GM23338 (cell line): ENCODE measurements around the gene PAPPA2. TPM values are rescaled to one million over a fixed set of nuclear protein-coding genes. Genes with fewer than 3 reads are reported as not detected.
A peak's percentile ranks its signal among the peaks of the same experiment; 100 is the strongest.

Experiments used
- ATAC-seq: fragments of 200-7000 bp; cut with Tn5 transposase; 3 replicates; pipeline ENCODE4 v1.9.1; 2020
- DNase-seq: peaks from one replicate; pipeline ENCODE4 v3.0.0-alpha.2; 2015; ENCODE audit warnings: low spot score
- H2AFZ ChIP-seq: fragments of 200-600 bp; sonication (generic); 2 replicates; pipeline ENCODE4 v1.8.0; 2016; ENCODE audit warnings: antibody characterized with exemption, mild to moderate bottlenecking, moderate library complexity
- H3F3A ChIP-seq: fragments of 200-600 bp; sonication (generic); replicated peaks from 2 replicates; pipeline ENCODE4 v1.8.0; 2017; ENCODE audit warnings: antibody characterized with exemption, mixed run types, low read depth
- H3K27ac ChIP-seq: fragments of 200-600 bp; sonication (generic); 2 replicates; pipeline ENCODE4 v1.6.1; 2016; ENCODE audit warnings: low read depth
- H3K27me3 ChIP-seq: fragments of 200-600 bp; sonication (generic); 2 replicates; pipeline ENCODE4 v1.8.0; 2016; ENCODE audit warnings: mild to moderate bottlenecking, mixed run types, moderate library complexity; ENCODE audit not compliant: insufficient read depth
- H3K36me3 ChIP-seq: fragments of 200-600 bp; sonication (generic); 2 replicates; pipeline ENCODE4 v1.8.0; 2016; ENCODE audit warnings: mild to moderate bottlenecking; ENCODE audit not compliant: insufficient read depth
- H3K4me1 ChIP-seq: fragments of 200-600 bp; sonication (generic); 2 replicates; pipeline ENCODE4 v1.8.0; 2016; ENCODE audit warnings: mild to moderate bottlenecking, moderate library complexity; ENCODE audit not compliant: insufficient read depth
- H3K4me2 ChIP-seq: fragments of 200-600 bp; sonication (generic); 2 replicates; pipeline ENCODE4 v1.7.1; 2017; ENCODE audit warnings: mixed run types
- H3K4me3 ChIP-seq: fragments of 200-600 bp; sonication (generic); 2 replicates; pipeline ENCODE4 v1.6.1; 2016; ENCODE audit warnings: mixed run types
- H3K79me2 ChIP-seq: fragments of 200-600 bp; sonication (generic); replicated peaks from 2 replicates; pipeline ENCODE4 v1.8.0; 2017; ENCODE audit warnings: mild to moderate bottlenecking; ENCODE audit not compliant: insufficient read depth
- H3K9me2 ChIP-seq: fragments of 200-600 bp; sonication (generic); 2 replicates; pipeline ENCODE4 v1.8.0; 2017; ENCODE audit not compliant: insufficient read depth
- H4K20me1 ChIP-seq: fragments of 200-600 bp; sonication (generic); replicated peaks from 2 replicates; pipeline ENCODE4 v1.8.0; 2017; ENCODE audit warnings: mild to moderate bottlenecking; ENCODE audit not compliant: insufficient read depth
- H3K27ac Mint-ChIP-seq: 2 replicates; pipeline ENCODE4 v1.8.0; 2020; ENCODE audit warnings: inconsistent platforms, mild to moderate bottlenecking, moderate library complexity, mixed read lengths
- H3K27me3 Mint-ChIP-seq: 3 replicates; pipeline ENCODE4 v1.8.0; 2022; ENCODE audit warnings: low read depth, mild to moderate bottlenecking, moderate library complexity, mixed read lengths, inconsistent platforms; ENCODE audit not compliant: insufficient read depth, poor library complexity
- H3K36me3 Mint-ChIP-seq: 3 replicates; pipeline ENCODE4 v1.8.0; 2021; ENCODE audit warnings: low read depth, mild to moderate bottlenecking, inconsistent platforms, moderate library complexity, mixed read lengths
- H3K4me1 Mint-ChIP-seq: 3 replicates; pipeline ENCODE4 v1.8.0; 2020; ENCODE audit warnings: mild to moderate bottlenecking, inconsistent platforms, mixed read lengths
- H3K4me3 Mint-ChIP-seq: 3 replicates; pipeline ENCODE4 v1.8.0; 2021; ENCODE audit warnings: moderate library complexity, mild to moderate bottlenecking, inconsistent platforms, mixed read lengths
- H3K9me3 Mint-ChIP-seq: 3 replicates; pipeline ENCODE4 v1.8.0; 2020; ENCODE audit warnings: moderate library complexity, mild to moderate bottlenecking, inconsistent platforms, mixed read lengths
- CREB1 ChIP-seq: fragments of 250-450 bp; sonication (Bioruptor Pico); IDR thresholded peaks from 2 replicates; pipeline ENCODE4 v1.5.0; 2020; ENCODE audit warnings: low read depth, mild to moderate bottlenecking, moderate library complexity
- CTCF ChIP-seq, 2 experiments: fragments of 200-600 bp in 1 of 2; sonication (generic) in 1 of 2; conservative IDR thresholded peaks; 2 replicates each; pipeline versions ENCODE4 v1.5.1 to v1.6.1; 2016 to 2017; ENCODE audit warnings: antibody characterized with exemption in 2 of 2, low read depth in 2 of 2, mild to moderate bottlenecking in 2 of 2, moderate library complexity in 1 of 2
- EZH2phosphoT487 ChIP-seq: fragments of 200-600 bp; sonication (generic); IDR thresholded peaks from one replicate; pipeline ENCODE4 v1.8.1; 2018; ENCODE audit warnings: antibody characterized with exemption; ENCODE audit not compliant: unreplicated experiment
- JUNB ChIP-seq: IDR thresholded peaks from one replicate; pipeline ENCODE4 v1.6.1; 2016; ENCODE audit warnings: antibody characterized with exemption; ENCODE audit not compliant: unreplicated experiment
- POLR2AphosphoS5 ChIP-seq: IDR thresholded peaks from 2 replicates; pipeline ENCODE4 v1.6.1; 2016; ENCODE audit warnings: antibody characterized with exemption, low read depth
- ZNF114 ChIP-seq: fragments of 250-450 bp; sonication (Bioruptor Pico); IDR thresholded peaks from 2 replicates; pipeline ENCODE4 v1.5.0; 2020; ENCODE audit warnings: mild to moderate bottlenecking, moderate library complexity
- ZNF331 ChIP-seq: fragments of 250-450 bp; sonication (Bioruptor Pico); IDR thresholded peaks from 2 replicates; pipeline ENCODE4 v1.5.0; 2020; ENCODE audit warnings: low read depth, mild to moderate bottlenecking, moderate library complexity
- ZNF462 ChIP-seq: fragments of 250-450 bp; sonication (Bioruptor Pico); IDR thresholded peaks from 2 replicates; pipeline ENCODE4 v1.5.0; 2020; ENCODE audit warnings: mild to moderate bottlenecking, moderate library complexity
- polyA plus RNA-seq: library from polyadenylated mRNA; unstranded; fragments of >200 nt; fragmentation: Nextera tagmentation; extraction: Ambion mirVana; gene quantifications from 2 replicates; pipeline ENCODE4 v1.2.1, GENCODE V29; 2016
- total RNA-seq: library from RNA; depleted of rRNA; stranded (reverse); fragments of >200 nt; shearing (Covaris generic); gene quantifications from 2 replicates; pipeline ENCODE4 v1.2.3, GENCODE V29; 2014

PAPPA2 gene
- total and polyA plus RNA-seq, 2 experiments from 2014 or later = 1.4 to 1.7 TPM

GRCh38 chr1:176878750-176879536 lies 416.0 kb downstream of the PAPPA2 start:
- H3K27ac Mint-ChIP-seq = no peak overlapping the region
- H3K4me3 Mint-ChIP-seq = no peak overlapping the region
- TF ChIP-seq CTCF (conservative IDR thresholded peaks at IDR 0.05; ENCODE audit: low read depth in 2 of 2) (peak; percentile 60 to 70), EZH2phosphoT487 (no peak), ZNF331 (CRISPR knock-in tag) (no peak)

GRCh38 chr1:176879784-176880620 lies 417.0 kb downstream of the PAPPA2 start:
- Histone ChIP-seq H3K27ac (no peak overlapping the region), H3K4me1 (no peaks in the 10 kb centered on the region), H3F3A (no peaks in the 10 kb centered on the region), H3K4me3 (no peak overlapping the region), H3K9me2 (no peaks in the 10 kb centered on the region), H4K20me1 (no peaks in the 10 kb centered on the region), H3K27me3 (no peaks in the 10 kb centered on the region), H3K4me2 (no peak overlapping the region), H3K36me3 (no peaks in the 10 kb centered on the region), H3K79me2 (no peaks in the 10 kb centered on the region), H2AFZ (no peak overlapping the region)
- DNase-seq (no peak), ATAC-seq (no peak)
- H3K36me3 Mint-ChIP-seq = no peaks in the 10 kb centered on the region
- TF ChIP-seq POLR2AphosphoS5 = no peak
- TF ChIP-seq CREB1 = no peak
- TF ChIP-seq JUNB = no peak
- no peak for TF ChIP-seq ZNF462
- TF ChIP-seq ZNF331 (CRISPR knock-in tag) = no peak
- no peak for TF ChIP-seq ZNF114 (CRISPR knock-in tag)
- H3K27ac Mint-ChIP-seq = no peak overlapping the region
- no peak overlapping the region for H3K4me3 Mint-ChIP-seq
- no peaks in the 10 kb centered on the region for H3K9me3 Mint-ChIP-seq
- H3K27me3 Mint-ChIP-seq = no peaks in the 10 kb centered on the region
- H3K4me1 Mint-ChIP-seq = no peaks in the 10 kb centered on the region

More at GRCh38 chr1:176878750-176879536, 416.0 kb downstream of the PAPPA2 start:
- Histone ChIP-seq H3K9me2 (no peaks in the 10 kb centered on the region), H3K4me2 (no peak overlapping the region), H3K27me3 (no peaks in the 10 kb centered on the region), H3K27ac (no peak overlapping the region), H3K79me2 (no peaks in the 10 kb centered on the region), H3F3A (no peaks in the 10 kb centered on the region), H3K4me3 (no peak overlapping the region), H3K36me3 (no peaks in the 10 kb centered on the region), H4K20me1 (no peaks in the 10 kb centered on the region), H2AFZ (no peak overlapping the region), H3K4me1 (no peaks in the 10 kb centered on the region)
- Mint-ChIP-seq H3K9me3 (no peaks in the 10 kb centered on the region), H3K36me3 (no peaks in the 10 kb centered on the region), H3K27me3 (no peaks in the 10 kb centered on the region), H3K4me1 (no peaks in the 10 kb centered on the region)
- peak; percentile 89 for ATAC-seq
- DNase-seq = peak; percentile 69
